Measurements from ENCODE around the gene PUS10.

DNA sequence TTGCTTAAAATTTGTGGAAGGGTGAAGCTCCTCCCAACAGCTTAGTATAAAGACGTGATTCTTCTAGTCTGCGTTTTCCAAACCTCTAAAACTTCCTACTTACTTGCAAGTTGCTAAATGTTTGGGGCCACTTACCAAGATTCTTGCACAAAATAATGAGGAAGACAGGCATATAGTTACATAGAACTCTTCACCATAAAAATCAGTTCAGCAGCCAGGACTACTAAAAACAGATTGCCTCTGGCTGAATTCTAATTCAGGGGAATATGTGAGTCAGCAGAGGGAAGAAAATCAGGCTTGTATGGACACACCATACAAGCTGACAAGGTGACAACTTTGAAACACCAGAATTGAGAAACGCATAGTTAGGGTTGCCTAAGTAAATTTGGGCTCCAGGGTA, 3.3 kb downstream of the PUS10 start:
- TF ChIP-seq, protein P1, sequence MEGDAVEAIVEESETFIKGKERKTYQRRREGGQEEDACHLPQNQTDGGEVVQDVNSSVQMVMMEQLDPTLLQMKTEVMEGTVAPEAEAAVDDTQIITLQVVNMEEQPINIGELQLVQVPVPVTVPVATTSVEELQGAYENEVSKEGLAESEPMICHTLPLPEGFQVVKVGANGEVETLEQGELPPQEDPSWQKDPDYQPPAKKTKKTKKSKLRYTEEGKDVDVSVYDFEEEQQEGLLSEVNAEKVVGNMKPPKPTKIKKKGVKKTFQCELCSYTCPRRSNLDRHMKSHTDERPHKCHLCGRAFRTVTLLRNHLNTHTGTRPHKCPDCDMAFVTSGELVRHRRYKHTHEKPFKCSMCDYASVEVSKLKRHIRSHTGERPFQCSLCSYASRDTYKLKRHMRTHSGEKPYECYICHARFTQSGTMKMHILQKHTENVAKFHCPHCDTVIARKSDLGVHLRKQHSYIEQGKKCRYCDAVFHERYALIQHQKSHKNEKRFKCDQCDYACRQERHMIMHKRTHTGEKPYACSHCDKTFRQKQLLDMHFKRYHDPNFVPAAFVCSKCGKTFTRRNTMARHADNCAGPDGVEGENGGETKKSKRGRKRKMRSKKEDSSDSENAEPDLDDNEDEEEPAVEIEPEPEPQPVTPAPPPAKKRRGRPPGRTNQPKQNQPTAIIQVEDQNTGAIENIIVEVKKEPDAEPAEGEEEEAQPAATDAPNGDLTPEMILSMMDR (IDR thresholded peaks at IDR 0.05), result no peak
- no peak for TF ChIP-seq POLR2A (IDR thresholded peaks at IDR 0.05)

All from right lobe of liver (tissue), 4 donors.